Transverse colon (tissue), 4 donors: ENCODE measurements around the gene PLAC1. TPM values are rescaled to one million over a fixed set of nuclear protein-coding genes. Genes with fewer than 3 reads are reported as not detected.

ENCODE experiments used
- DNase-seq: peaks from one replicate; pipeline ENCODE4 v3.0.0-alpha.2; 2019
- H3K27ac ChIP-seq, 4 donors: fragments of 200-600 bp; sonication (generic); 2 replicates each; pipeline ENCODE4 v1.5.1; 2016 to 2018; ENCODE audit warnings: inconsistent platforms in 4 of 4
- H3K27me3 ChIP-seq: fragments of 200-600 bp; sonication (generic); 2 replicates; pipeline ENCODE4 v1.5.1; 2017; ENCODE audit warnings: inconsistent platforms
- H3K36me3 ChIP-seq, 4 donors: fragments of 200-600 bp; sonication (generic); 2 replicates each; pipeline ENCODE4 v1.5.1; 2017 to 2019; ENCODE audit warnings: inconsistent platforms in 4 of 4
- H3K4me1 ChIP-seq, 4 donors: fragments of 200-600 bp; sonication (generic); 2 replicates each; pipeline ENCODE4 v1.5.1; 2017 to 2020; ENCODE audit warnings: inconsistent platforms in 4 of 4
- H3K4me3 ChIP-seq, 4 donors: fragments of 200-600 bp; sonication (generic); 1 replicate in 1 of 4; 2 replicates in 3 of 4; pipeline versions ENCODE4 v1.5.1 to v1.6.1; 2017 to 2019; ENCODE audit warnings: inconsistent platforms in 4 of 4
- H3K9me3 ChIP-seq, 2 donors: fragments of 200-600 bp; sonication (generic); 2 replicates each; pipeline ENCODE4 v1.5.1; 2017 to 2019; ENCODE audit warnings: inconsistent platforms in 2 of 2
- EP300 ChIP-seq: sonication (generic); formaldehyde crosslinking; IDR thresholded peaks from one replicate; pipeline ENCODE4 v1.6.1; 2017; ENCODE audit warnings: antibody characterized with exemption, low read depth
- POLR2A ChIP-seq: fragments of 450-650 bp; IDR thresholded peaks from one replicate; pipeline ENCODE4 v1.6.1; 2016; ENCODE audit warnings: antibody characterized with exemption, mild to moderate bottlenecking, moderate library complexity
- POLR2AphosphoS5 ChIP-seq, 3 donors: sonication (generic); formaldehyde crosslinking; IDR thresholded peaks; one replicate each; pipeline ENCODE4 v1.6.1; 2016; ENCODE audit warnings: antibody characterized with exemption in 3 of 3
- WGBS, 2 donors: methylation state at CpG; one replicate each; pipeline ENCODE4 v1.1.5; 2018; ENCODE audit warnings: low coverage in 1 of 2; 5-methylcytosine and 5-hydroxymethylcytosine counted together
- in situ Hi-C, 4 donors: fragments of 200-750 bp; cut with MboI; loops; one replicate each; pipeline versions ENCODE4 v1.15.0 to v1.15.1; 2017; ENCODE audit warnings: low sequenced_read_pairs in 3 of 4, low pct_ligation_motif_present in 1 of 4, low pct_unique_long_range_greater_than_20kb in 1 of 4
- intact Hi-C: fragments of 100-400 bp; cut with DNase I; formaldehyde crosslinking; loops from one replicate; pipeline ENCODE4 v1.15.1; 2023; ENCODE audit warnings: low total_unique reads
- total RNA-seq, 4 donors: library from RNA; depleted of rRNA; stranded (reverse); fragments of >200 nt; gene quantifications; one replicate each; pipeline ENCODE4 v1.1.0, GENCODE V29; 2016
- TF ChIP-seq, protein P1 (sequence below), 5 experiments: fragments of 200-600 bp in 3 of 5; fragments of 450-650 bp in 2 of 5; sonication (generic) in 3 of 5; IDR thresholded peaks; 1 replicate in 2 of 5; 2 replicates in 3 of 5; pipeline ENCODE4 v1.5.1; 2016 to 2017; ENCODE audit warnings: antibody characterized with exemption in 5 of 5, inconsistent platforms in 3 of 5, mild to moderate bottlenecking in 2 of 5, moderate library complexity in 1 of 5

The PLAC1 gene
- total RNA-seq, 4 donors from 2014 or later = 0.79 TPM; not detected in 3

- Histone ChIP-seq H3K27me3 (no peaks in the 10 kb centered on the region), H3K4me3 (no peak overlapping the region), H3K36me3 (no peaks in the 10 kb centered on the region), H3K4me1 (no peaks in the 10 kb centered on the region), H3K27ac (no peak overlapping the region), H3K9me3 (no peaks in the 10 kb centered on the region)
- DNase-seq = no peak
- in situ Hi-C loops = no loop called here
- WGBS, 2 donors = 40 to 73% methylated on average over 1 to 4 of the region's 4 CpGs
- TF ChIP-seq EP300 (no peak), POLR2AphosphoS5 (IDR thresholded peaks at IDR 0.05) (no peak), POLR2A (no peak)
- TF ChIP-seq, protein P1, sequence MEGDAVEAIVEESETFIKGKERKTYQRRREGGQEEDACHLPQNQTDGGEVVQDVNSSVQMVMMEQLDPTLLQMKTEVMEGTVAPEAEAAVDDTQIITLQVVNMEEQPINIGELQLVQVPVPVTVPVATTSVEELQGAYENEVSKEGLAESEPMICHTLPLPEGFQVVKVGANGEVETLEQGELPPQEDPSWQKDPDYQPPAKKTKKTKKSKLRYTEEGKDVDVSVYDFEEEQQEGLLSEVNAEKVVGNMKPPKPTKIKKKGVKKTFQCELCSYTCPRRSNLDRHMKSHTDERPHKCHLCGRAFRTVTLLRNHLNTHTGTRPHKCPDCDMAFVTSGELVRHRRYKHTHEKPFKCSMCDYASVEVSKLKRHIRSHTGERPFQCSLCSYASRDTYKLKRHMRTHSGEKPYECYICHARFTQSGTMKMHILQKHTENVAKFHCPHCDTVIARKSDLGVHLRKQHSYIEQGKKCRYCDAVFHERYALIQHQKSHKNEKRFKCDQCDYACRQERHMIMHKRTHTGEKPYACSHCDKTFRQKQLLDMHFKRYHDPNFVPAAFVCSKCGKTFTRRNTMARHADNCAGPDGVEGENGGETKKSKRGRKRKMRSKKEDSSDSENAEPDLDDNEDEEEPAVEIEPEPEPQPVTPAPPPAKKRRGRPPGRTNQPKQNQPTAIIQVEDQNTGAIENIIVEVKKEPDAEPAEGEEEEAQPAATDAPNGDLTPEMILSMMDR (IDR thresholded peaks at IDR 0.05) = no peak
- intact Hi-C loops = no loop called here
Observed at GRCh38 chrX:134661295-134661694, 3.0 kb upstream of the PLAC1 start.

DNA sequence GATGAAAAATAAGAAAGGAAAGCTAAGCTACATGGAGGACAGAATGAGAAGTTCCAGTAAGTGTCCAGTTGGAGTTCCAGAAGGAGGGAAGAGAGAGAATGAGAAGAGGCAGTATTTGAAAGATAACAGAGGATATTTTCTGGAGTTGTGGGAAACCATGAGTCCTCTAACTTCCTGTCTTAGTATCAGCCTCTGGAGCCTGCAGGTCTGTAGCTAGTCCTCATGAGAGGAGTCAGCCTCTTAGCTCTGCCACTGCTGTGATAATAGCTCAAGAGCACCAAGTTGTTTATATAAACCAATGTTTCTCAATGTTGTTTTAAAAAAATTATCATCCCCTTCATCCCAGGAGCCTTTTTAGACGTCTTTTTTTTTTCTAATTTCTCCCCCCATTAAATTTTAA, 2.4 kb upstream of the PLAC1 start:
- no peaks in the 10 kb centered on the region for H3K9me3 ChIP-seq
- H3K27ac ChIP-seq = no peak overlapping the region
- in situ Hi-C loops = no loop called here
- H3K4me3 ChIP-seq = no peak overlapping the region
- 7% methylated on average over 1 of the region's 1 CpG; no CpG with 5 or more reads in 1 of the 2 donors for WGBS, 2 donors
- TF ChIP-seq EP300 (no peak), POLR2A (no peak), POLR2AphosphoS5 (IDR thresholded peaks at IDR 0.05) (no peak)
- TF ChIP-seq, protein P1 (IDR thresholded peaks at IDR 0.05) = no peak
- H3K27me3 ChIP-seq = no peaks in the 10 kb centered on the region
- H3K36me3 ChIP-seq = no peaks in the 10 kb centered on the region
- DNase-seq = no peak
- intact Hi-C loops = no loop called here
- H3K4me1 ChIP-seq = no peaks in the 10 kb centered on the region

DNA sequence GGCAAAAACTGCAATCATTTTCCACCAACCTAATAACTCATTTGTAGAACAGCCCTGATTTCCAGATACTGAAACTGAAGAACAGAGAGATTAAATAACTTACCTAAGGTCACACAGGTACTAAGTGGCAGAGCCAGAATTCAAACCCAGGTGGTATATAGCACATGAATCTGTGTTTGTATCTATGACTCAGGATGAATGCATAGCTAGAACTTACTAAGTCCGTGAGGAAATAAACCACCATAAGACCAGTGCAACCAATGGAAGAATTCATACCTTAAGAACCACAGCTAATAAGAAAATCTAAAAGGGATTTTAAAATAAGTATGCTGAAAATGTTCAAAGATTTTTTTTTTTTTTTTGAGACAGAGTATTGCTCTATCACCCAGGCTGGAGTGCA, 1.5 kb upstream of the PLAC1 start:
- Histone ChIP-seq H3K36me3 (no peaks in the 10 kb centered on the region), H3K4me1 (no peaks in the 10 kb centered on the region), H3K9me3 (no peaks in the 10 kb centered on the region), H3K27me3 (no peaks in the 10 kb centered on the region), H3K27ac (no peak overlapping the region), H3K4me3 (no peak overlapping the region)
- DNase-seq = no peak
- intact Hi-C loops = no loop called here
- no peak for TF ChIP-seq EP300
- TF ChIP-seq, protein P1 (IDR thresholded peaks at IDR 0.05) = no peak
- TF ChIP-seq POLR2AphosphoS5 (IDR thresholded peaks at IDR 0.05) = no peak
- TF ChIP-seq POLR2A = no peak
- in situ Hi-C loops = no loop called here
- 95% methylated on average over 1 of the region's 1 CpG; no CpG with 5 or more reads in 1 of the 2 donors for WGBS, 2 donors

DNA sequence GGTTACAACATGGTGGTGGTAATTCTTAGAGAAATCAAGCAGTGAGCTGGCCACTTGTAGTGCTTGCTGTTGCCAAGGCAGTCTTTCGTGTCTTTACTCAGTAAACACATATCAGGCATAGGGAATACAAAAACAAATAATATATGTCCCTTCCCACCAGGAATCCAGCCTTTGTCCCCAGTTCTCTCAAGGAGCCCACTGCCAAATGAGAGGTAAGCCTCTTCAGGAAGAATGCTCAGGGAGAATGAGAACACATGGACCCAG, 421 bp upstream of the PLAC1 start:
- no peaks in the 10 kb centered on the region for H3K36me3 ChIP-seq
- TF ChIP-seq, protein P1 (IDR thresholded peaks at IDR 0.05) = no peak
- TF ChIP-seq POLR2AphosphoS5 (IDR thresholded peaks at IDR 0.05) (no peak), EP300 (no peak), POLR2A (no peak)
- H3K4me1 ChIP-seq = no peaks in the 10 kb centered on the region
- no peak overlapping the region for H3K27ac ChIP-seq
- WGBS, 2 donors = 39% methylated on average over 1 of the region's 1 CpG; no CpG with 5 or more reads in 1 of the 2 donors
- no peaks in the 10 kb centered on the region for H3K27me3 ChIP-seq
- intact Hi-C loops = no loop called here
- no peak overlapping the region for H3K4me3 ChIP-seq
- H3K9me3 ChIP-seq = no peaks in the 10 kb centered on the region
- no peak for DNase-seq
- in situ Hi-C loops = no loop called here
